ENCODE results near the gene AOAH.

GRCh38 chr7:36734731-36735130 lies 10.4 kb upstream of the AOAH start:
- no peak for TF ChIP-seq EZH2 (optimal IDR thresholded peaks at IDR 0.05; ENCODE audit: low read depth, low read length)
- no peak for TF ChIP-seq CTCF (IDR thresholded peaks at IDR 0.05; ENCODE audit: low read length)
